NCI-H446 treated with DMSO at 0.1 percent for 48 hours (cell line): ENCODE measurements around the gene MSANTD2.

Source experiments
- DNase-seq: peaks from one replicate; lab custom pipeline; 2025; lab: John Stamatoyannopoulos, UW

The MSANTD2 gene

GRCh38 chr11:124821995-124822730, 22.0 kb upstream of the MSANTD2 start:
- no peak for DNase-seq

- DNase-seq, result no peak
Observed at GRCh38 chr11:124817036-124817435, 16.8 kb upstream of the MSANTD2 start.

- DNase-seq, result no peak
Observed at GRCh38 chr11:124814739-124815138, 14.5 kb upstream of the MSANTD2 start.

DNA sequence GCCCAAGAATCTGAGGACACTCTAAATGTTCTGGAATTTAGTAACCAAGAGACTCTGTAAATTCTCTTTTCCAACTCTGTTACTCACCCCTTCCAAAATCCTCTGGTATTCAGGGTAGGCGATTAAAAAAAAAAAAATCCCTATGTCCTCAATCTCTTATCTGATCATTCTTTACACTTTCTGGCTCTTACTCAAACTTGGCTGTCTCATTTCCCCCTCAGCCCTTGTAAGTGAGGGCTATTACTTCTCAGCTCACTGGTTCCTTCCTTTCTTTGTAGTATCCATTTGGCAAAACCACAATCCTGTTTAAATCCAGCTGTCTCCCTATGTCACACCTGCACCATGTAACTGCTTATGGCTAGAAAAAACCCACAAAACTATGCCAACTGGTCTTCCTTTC, 12.7 kb upstream of the MSANTD2 start:
- no peak for DNase-seq

DNA sequence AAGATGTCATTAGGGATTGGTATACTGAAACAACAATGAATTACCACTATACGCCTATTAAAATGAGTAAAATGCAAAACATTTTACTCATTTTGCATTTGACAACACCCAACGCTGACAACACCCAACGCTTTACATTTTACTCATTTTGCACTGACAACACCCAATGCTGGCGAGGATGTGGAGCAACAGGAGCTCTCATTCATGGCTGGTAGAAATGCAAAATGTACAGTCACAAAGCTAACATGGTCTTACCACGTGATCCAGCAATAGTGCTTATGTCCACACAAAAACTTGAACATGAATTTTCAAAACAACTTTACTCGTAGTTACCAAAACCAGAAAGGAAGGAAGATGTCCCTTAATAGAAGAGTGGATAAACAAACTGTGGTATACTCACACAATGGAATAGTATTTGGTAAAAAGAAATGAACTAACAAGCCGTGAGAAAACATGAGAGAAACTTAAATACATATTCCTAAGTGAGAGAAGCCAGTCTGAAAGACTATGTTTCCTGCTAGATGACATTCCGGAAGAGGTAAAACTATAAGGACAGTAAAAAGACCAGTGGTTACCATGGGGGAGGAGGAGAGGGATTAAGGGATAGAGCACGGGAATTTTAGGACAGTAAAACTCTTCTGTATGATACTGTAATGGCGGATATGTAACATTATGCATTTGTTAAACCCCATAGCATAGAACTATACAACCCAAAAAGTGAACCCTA, 11.4 kb upstream of the MSANTD2 start:
- no peak for DNase-seq

- no peak for DNase-seq
Observed at GRCh38 chr11:124807660-124808270, 7.6 kb upstream of the MSANTD2 start.

GRCh38 chr11:124807201-124807600, 7.0 kb upstream of the MSANTD2 start:
- DNase-seq, result no peak

DNA sequence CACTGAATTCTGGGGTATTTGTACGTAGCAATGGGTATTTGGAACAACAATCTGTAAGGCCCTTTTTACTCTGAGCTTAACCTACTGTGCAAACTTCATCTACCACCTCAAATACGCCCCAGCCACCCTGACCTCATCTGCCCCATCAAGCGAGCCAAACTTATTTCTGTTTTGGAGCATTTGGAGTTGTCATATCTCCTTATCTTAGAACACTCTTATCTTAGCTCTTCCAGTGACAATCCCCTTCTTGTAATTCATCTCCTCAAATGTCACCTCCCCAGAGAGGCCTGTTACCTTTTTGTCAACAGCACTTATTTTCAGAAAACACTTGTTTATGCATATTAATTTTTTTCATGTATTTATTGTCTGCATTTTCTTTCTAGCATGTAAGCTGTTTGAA, 4.7 kb upstream of the MSANTD2 start:
- no peak for DNase-seq

DNA sequence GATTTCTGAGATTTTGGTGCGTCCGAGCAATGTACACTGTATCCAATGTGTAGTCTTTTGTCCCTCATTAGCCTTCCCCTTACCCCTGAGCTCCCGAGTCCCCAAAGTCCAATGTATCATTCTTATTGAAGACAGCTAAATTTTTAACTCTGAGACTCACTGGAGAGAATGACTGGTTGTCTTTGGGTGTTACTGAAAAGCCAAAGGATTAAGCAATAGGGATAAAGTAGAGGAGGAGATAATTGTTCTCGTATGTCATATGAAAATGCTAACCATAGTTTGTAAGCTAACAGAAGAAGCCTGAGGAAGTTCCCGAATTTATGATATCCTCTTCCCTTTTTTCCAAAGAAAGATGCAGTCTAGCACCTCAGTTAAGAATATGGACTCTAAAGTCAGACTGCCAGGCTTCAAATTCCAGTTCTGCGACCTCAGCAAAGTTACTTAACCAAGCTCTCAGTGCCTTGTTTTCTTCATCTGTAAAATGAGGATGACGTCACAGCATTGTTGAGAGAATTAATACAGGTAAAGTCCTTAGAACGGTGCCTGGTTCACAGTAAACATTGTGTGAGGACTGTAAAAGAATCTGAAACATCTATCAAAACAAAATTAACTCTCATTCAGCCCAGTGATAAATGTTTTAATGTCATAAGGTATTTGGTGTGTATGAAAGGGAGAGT, 1.6 kb upstream of the MSANTD2 start:
- no peak for DNase-seq

DNA sequence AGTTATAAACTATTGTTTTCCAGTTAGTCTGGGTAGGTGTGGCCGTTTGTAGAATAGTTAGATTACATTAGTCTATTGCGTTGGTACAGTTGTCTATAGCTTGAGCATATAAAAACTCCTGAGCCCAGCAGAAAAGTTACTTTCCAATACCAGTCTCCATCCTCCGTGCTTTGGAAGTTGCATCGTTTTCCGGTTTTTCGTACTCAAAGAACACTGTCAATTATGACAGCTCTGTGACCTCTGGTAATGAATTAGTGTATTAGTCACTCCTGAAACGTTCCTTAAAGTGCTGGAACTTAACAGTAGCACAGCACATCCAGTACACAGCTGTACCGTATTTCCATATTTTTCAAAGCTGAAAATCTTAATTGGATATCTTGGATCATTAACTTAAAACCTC, 808 bp upstream of the MSANTD2 start:
- no peak for DNase-seq

DNA sequence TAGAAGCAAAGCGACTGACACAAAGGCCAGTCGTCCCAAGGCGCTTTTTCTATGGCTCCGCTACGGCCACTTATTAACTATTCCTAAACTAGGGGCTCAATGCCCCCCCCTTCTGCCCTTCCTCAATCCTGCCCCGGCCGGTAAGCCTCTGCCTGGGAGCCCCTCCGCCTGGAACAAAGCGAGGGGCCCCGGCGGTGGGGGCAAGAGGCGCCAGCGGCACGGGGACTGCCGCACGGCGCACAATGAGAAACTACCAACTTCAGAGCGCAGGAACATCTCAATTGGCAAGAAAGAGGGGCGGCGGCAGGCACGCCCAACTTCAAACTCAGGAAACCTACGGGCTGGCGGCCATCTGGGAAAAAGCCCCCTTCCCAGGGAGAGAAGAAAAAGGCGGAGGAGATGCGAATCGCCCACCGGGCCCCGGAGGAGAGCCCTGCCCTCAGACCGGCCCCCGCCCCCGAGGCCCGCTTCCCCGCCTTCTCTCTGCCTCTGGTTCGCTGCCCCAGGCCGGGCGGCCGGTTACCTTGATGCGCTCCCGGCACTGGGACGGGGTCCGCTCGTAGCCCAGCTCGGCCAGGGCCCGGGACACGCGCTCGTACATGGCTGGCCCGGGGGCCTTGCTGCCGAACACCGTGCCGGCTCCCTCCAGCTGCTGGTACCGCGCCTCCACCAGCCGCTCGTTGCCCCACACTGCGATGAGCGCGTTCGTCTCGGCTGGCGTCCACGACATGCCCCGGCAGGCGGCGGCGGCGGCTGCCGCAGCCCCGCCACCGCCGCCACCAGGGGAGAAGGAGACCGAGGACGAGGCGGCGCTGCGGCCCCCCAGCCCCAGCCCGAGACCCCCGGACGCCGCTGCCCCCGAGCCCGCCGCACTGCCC, 619 bp downstream of the MSANTD2 start:
- no peak for DNase-seq

DNA sequence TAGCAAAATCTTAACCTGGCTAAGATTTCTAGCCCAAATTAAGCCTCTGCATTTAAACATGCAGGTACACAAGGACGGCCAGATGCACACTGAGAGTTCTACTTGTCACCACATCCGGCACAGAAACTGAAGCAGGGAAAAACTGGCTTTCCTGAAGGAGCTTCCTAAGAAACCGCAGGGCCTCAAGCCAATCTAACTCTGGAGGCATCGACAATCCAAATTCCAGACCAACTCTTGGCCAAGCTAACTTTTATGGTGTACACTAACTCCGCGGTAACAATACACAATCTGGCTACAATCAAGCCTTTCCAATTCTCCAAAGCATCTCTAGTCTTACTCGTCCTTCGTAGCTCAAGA, 1.2 kb downstream of the MSANTD2 start:
- DNase-seq, result no peak

- no peak for DNase-seq
Observed at GRCh38 chr11:124796312-124796711, 3.9 kb downstream of the MSANTD2 start.

DNA sequence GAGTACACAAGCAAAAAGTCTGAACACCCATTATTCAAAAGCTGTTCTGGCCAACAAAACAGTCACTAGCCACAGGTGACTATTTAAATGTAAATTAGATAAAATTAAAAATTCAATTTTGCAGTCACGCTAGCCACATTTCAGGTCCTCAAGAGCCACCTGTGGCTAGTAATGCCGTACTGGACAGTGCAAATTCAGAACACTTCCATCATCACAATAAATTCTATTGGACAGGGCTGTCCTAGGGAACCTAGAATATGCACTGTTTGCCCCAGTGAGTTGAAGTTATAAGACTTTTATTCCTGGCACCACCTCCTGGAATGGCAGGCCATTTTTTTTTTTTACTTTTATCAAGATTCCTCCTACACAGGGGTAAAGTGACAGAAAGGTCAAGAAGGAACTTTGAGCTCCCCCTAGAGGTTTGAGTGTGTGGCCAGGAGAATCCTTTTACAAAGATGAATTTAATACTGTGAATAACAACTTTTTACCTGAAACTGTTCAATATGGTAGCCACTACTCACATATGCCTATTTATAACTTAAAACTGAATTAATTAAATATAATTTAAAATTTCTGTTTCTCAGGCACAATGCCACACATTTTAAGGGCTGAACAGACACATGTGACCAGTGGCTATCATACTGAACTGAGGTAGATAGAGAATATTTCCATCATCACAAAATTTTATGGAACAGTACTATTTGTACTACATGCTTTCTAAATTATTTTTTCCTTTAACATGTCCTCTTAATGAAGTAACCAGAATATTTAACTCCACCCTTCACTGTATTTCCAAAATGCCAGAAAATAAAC, 6.5 kb downstream of the MSANTD2 start:
- DNase-seq, result no peak

GRCh38 chr11:124791626-124792341, 8.4 kb downstream of the MSANTD2 start:
- no peak for DNase-seq

- DNase-seq, result no peak
Observed at GRCh38 chr11:124788521-124788920, 11.7 kb downstream of the MSANTD2 start.

DNA sequence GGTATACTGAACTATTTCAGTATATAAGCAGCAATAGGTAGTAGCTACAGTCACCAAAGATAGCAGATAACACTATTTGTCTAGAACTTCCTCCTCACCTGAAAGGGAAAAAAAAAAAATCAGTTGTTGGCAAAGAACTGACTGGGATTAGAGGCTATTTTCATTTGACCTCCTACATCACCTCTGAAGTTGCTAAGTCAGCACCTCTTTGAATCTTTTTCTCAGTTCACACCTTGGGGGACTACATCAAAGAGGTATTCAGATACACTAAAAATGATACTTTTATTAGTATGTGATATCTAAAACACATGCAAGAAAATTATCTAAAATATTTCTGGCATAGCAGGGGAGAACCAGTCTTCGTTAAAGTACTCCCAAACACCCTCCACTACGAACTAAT, 16.2 kb downstream of the MSANTD2 start:
- DNase-seq, result no peak

DNA sequence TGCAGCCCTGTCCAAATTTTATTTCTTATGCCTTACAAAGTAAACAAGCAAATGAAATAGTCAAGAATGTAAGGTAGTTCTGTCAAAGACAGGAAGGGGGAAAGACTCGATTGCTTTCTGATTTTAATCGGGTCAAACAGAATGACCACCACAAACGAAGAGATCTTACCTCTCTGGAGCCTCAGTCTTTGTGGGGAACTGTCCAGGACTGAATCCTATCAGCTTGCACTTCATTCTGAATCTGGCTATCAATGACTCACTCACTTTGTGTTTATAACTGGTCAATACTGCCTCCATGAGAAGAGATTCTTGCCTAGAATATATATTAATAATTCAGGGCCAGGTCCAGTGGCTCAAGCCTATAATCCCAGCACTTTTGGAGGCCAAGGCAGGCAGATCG, 17.2 kb downstream of the MSANTD2 start:
- DNase-seq, result no peak

- DNase-seq, result no peak
Observed at GRCh38 chr11:124779568-124779967, 20.6 kb downstream of the MSANTD2 start.

DNA sequence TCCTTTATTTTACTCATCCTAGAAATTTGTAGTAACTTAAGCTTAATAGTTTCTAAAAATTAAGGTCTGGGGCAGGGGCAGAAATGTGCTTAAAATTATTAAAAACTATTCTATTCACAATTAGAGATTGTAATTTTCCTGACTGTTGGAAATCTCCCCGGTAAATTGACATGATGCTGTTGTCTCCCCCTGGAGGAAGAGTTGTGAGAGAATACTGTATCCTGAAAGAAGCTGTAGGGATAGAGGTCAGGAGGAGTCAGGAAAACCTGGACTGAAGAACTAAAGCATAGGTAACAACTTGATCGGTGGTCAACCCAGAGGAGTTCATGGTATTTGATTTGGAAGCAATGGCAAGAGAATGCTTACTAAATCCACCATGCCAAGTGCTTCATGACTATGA, 21.9 kb downstream of the MSANTD2 start:
- no peak for DNase-seq
